ENCODE results near the gene GRIN2C. TPM values are rescaled to one million over a fixed set of nuclear protein-coding genes. Genes with fewer than 3 reads are reported as not detected.
A peak's percentile ranks its signal among the peaks of the same experiment; 100 is the strongest.

Gene GRIN2C
- total RNA-seq, 2 experiments from 2014 or later, result not detected

- H3K4me3 Mint-ChIP-seq, result no peak overlapping the region
- H3K27ac Mint-ChIP-seq, result no peak overlapping the region
- peaks cover 9% of the 10 kb centered on the region for H3K4me1 Mint-ChIP-seq (ENCODE audit: low read depth)
- ATAC-seq (ENCODE audit: poor library complexity) (no peak), DNase-seq (no peak)
- Histone ChIP-seq H3K27me3 (ENCODE audit: control insufficient read depth in 1 of 2, insufficient read depth in 2 of 2, low read length in 2 of 2) (no peaks in the 10 kb centered on the region), H3K9me3 (ENCODE audit: control insufficient read depth in 1 of 2, insufficient read depth in 1 of 2, low read length in 2 of 2) (no peaks in the 10 kb centered on the region), H3K4me3 (ENCODE audit: low read length) (no peak overlapping the region), H3K36me3 (ENCODE audit: insufficient read depth, low read length) (peaks cover 28% of the 10 kb centered on the region), H3K27ac (ENCODE audit: low read depth in 1 of 2, low read length in 2 of 2) (no peak overlapping the region), H3K4me1 (ENCODE audit: insufficient read depth, low read length) (peaks cover 10% of the 10 kb centered on the region)
- ChIA-PET CTCF (no interaction called here), POLR2A (no interaction called here)
- H3K27me3 Mint-ChIP-seq, result peaks cover 8% of the 10 kb centered on the region
- no peak for TF ChIP-seq CTCF (IDR thresholded peaks at IDR 0.05)
- peaks cover 16% of the 10 kb centered on the region for H3K36me3 Mint-ChIP-seq (ENCODE audit: low read depth)
- no peaks in the 10 kb centered on the region for H3K9me3 Mint-ChIP-seq
- intact Hi-C loops (cut with DNase I, micrococcal nuclease), result no loop called here
Observed at GRCh38 chr17:74836191-74836590, 23.5 kb downstream of the GRIN2C start.

GRCh38 chr17:74833501-74834377 lies 25.9 kb downstream of the GRIN2C start:
- Mint-ChIP-seq H3K27me3 (no peaks in the 10 kb centered on the region), H3K36me3 (ENCODE audit: low read depth) (peaks cover 27% of the 10 kb centered on the region), H3K4me3 (no peak overlapping the region), H3K4me1 (ENCODE audit: low read depth) (no peaks in the 10 kb centered on the region), H3K9me3 (no peaks in the 10 kb centered on the region), H3K27ac (no peak overlapping the region)
- peaks cover 42% of the 10 kb centered on the region for H3K36me3 ChIP-seq (ENCODE audit: insufficient read depth, low read length)
- POLR2A ChIA-PET, result no interaction called here
- ATAC-seq (ENCODE audit: poor library complexity), result no peak
- no peak overlapping the region for H3K27ac ChIP-seq (ENCODE audit: low read depth in 1 of 2, low read length in 2 of 2)
- peaks cover 2% of the 10 kb centered on the region for H3K4me1 ChIP-seq (ENCODE audit: insufficient read depth, low read length)
- DNase-seq, result peak in 2 of 14 experiments; percentile 23 to 36
- TF ChIP-seq CTCF (IDR thresholded peaks at IDR 0.05), result no peak
- CTCF ChIA-PET, result no interaction called here
- H3K27me3 ChIP-seq (ENCODE audit: control insufficient read depth in 1 of 2, insufficient read depth in 2 of 2, low read length in 2 of 2), result no peaks in the 10 kb centered on the region
- intact Hi-C loops (cut with DNase I, micrococcal nuclease), result no loop called here
- H3K4me3 ChIP-seq (ENCODE audit: low read length), result no peak overlapping the region
- no peaks in the 10 kb centered on the region for H3K9me3 ChIP-seq (ENCODE audit: control insufficient read depth in 1 of 2, insufficient read depth in 1 of 2, low read length in 2 of 2)

- Mint-ChIP-seq H3K4me3 (no peak overlapping the region), H3K9me3 (no peaks in the 10 kb centered on the region), H3K4me1 (ENCODE audit: low read depth) (no peaks in the 10 kb centered on the region), H3K27ac (no peak overlapping the region), H3K27me3 (no peaks in the 10 kb centered on the region), H3K36me3 (ENCODE audit: low read depth) (peaks cover 27% of the 10 kb centered on the region)
- Histone ChIP-seq H3K36me3 (ENCODE audit: insufficient read depth, low read length) (peaks cover 34% of the 10 kb centered on the region), H3K27me3 (ENCODE audit: control insufficient read depth in 1 of 2, insufficient read depth in 2 of 2, low read length in 2 of 2) (no peaks in the 10 kb centered on the region), H3K27ac (ENCODE audit: low read depth in 1 of 2, low read length in 2 of 2) (no peak overlapping the region), H3K9me3 (ENCODE audit: control insufficient read depth in 1 of 2, insufficient read depth in 1 of 2, low read length in 2 of 2) (no peaks in the 10 kb centered on the region), H3K4me1 (ENCODE audit: insufficient read depth, low read length) (peaks cover 2% of the 10 kb centered on the region), H3K4me3 (ENCODE audit: low read length) (no peak overlapping the region)
- intact Hi-C loops (cut with DNase I, micrococcal nuclease), result no loop called here
- TF ChIP-seq CTCF (IDR thresholded peaks at IDR 0.05), result no peak
- ATAC-seq (ENCODE audit: poor library complexity) (no peak), DNase-seq (no peak)
- CTCF ChIA-PET, result no interaction called here
- POLR2A ChIA-PET, result no interaction called here
Observed at GRCh38 chr17:74832421-74832820, 27.3 kb downstream of the GRIN2C start.
